Islet of Langerhans (tissue), 1 donor: ENCODE data around the gene TBC1D3B.
"Not testable (repeated sequence)": the region's sequence is repeated elsewhere in the genome, so short reads cannot be mapped to it uniquely, and the experiment has no call there.

Experiments used
- FAIRE-seq: peaks from one replicate; lab custom pipeline; 2011; peaks lifted over from hg19 to GRCh38; lab: Jason Lieb, UNC

The TBC1D3B gene

GRCh38 chr17:36176536-36176935 is at the start of gene TBC1D3B:
TSS of gene TBC1D3B (minus strand) at chr17:36176636. CDS start at chr17:36175050, 1,586 bp downstream.
- not testable (repeated sequence) for FAIRE-seq

GRCh38 chr17:36222967-36223366 is 46.5 kb upstream of the TBC1D3B start:
- FAIRE-seq, result not testable (repeated sequence)

DNA sequence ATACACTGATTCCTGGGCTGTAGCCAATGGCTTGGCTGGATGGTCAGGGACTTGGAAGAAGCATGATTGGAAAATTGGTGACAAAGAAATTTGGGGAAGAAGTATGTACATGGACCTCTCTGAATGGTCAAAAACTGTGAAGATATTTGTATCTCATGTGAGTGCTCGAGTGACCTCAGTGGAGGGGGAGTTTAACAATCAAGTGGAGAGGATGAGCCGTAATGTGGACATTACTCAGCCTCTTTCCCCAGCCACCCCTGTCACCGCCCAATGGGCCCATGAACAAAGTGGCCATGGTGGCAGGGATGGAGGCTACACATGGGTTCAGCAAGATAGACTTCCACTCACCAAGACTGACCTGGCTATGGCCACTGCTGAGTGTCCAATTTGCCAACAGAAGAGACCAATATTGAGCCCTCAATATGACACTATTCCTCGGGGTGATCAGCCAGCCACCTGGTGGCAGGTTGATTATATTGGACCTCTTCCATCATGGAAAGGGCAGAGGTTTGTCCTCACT is 45.2 kb upstream of the TBC1D3B start:
- FAIRE-seq, result not testable (repeated sequence)

DNA sequence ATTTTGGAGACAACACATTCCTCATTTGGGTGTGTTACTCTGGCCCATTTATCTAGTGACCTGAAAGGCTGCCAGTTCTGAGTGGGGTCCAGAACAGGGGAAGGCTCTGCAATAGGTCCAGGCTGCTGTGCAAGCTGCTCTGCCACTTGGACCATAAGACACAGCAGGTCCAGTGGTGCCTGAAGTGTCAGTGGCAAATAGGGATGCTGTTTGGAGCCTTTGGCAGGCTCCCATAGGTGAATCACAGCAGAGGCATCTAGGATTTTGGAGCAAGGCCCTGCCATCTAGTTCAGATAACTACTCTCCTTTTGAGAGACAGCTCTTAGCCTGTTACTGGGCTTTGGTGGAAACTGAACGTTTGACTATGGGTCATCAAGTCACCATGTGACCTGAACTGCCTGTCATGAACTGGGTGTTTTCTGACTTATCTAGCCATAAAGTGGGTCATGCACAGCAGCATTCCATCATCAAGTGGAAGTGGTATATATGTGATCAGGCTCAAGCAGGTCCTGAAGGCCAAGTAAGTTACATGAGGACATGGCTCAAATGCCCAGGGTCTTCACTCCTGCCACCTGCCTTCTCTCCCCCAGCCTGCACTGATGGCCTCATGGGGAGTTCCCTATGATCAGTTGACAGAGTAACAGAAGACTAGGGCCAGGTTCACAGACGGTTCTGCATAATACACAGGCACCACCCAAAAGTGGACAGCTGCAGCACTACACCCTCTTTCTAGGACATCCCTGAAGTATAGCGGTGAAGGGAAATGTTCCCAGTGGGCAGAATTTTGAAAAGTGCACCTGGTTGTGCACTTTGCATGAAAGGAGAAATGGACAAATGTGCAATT is 44.5 kb upstream of the TBC1D3B start:
- not testable (repeated sequence) for FAIRE-seq

- FAIRE-seq, result not testable (repeated sequence)
Measured at GRCh38 chr17:36219556-36219955, 43.1 kb upstream of the TBC1D3B start.

- not testable (repeated sequence) for FAIRE-seq
Measured at GRCh38 chr17:36215406-36216308, 39.2 kb upstream of the TBC1D3B start.

- no peak for FAIRE-seq
Measured at GRCh38 chr17:36214918-36215317, 38.5 kb upstream of the TBC1D3B start.

- FAIRE-seq, result no peak
Measured at GRCh38 chr17:36213695-36214094, 37.3 kb upstream of the TBC1D3B start.

- no peak for FAIRE-seq
Measured at GRCh38 chr17:36212966-36213365, 36.5 kb upstream of the TBC1D3B start.

- FAIRE-seq, result no peak
Measured at GRCh38 chr17:36212272-36212605, 35.8 kb upstream of the TBC1D3B start.

DNA sequence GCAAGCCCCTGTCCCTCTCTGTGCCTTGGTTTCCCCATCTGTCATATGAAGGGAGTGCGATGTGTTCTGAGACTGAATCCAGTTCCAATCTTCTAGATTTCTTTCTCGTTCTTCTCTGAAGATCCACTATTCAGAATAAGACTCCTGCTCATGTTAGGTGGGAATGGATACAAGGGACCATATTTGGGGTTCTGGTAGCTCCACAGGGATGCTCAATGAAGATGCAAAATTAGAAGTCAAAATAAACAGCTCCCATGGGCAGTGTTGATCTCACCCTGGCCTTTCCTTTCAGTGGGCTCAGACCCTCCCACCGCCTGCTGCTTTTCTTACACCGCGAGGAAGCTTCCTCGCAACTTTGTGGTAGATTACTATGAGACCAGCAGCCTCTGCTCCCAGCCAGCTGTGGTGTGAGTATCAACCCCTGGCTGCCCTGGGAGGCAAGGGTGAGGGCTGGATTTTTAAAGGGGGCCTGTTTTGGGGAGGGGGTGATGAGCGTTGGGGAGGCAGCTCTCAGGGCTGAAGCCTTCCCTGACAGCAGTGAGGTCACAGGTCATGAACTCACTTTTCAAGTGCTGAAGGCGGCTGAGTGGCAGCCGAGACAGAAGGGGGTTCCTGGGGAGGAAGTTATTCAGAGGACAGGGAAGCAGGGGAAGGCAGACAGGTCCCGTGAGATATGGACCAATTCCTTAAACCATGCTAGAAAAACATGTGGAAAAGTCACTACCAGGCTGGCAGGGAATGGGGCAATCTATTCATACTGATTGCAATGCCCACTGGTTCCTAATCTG is 35.2 kb upstream of the TBC1D3B start:
- FAIRE-seq, result not testable (repeated sequence)

DNA sequence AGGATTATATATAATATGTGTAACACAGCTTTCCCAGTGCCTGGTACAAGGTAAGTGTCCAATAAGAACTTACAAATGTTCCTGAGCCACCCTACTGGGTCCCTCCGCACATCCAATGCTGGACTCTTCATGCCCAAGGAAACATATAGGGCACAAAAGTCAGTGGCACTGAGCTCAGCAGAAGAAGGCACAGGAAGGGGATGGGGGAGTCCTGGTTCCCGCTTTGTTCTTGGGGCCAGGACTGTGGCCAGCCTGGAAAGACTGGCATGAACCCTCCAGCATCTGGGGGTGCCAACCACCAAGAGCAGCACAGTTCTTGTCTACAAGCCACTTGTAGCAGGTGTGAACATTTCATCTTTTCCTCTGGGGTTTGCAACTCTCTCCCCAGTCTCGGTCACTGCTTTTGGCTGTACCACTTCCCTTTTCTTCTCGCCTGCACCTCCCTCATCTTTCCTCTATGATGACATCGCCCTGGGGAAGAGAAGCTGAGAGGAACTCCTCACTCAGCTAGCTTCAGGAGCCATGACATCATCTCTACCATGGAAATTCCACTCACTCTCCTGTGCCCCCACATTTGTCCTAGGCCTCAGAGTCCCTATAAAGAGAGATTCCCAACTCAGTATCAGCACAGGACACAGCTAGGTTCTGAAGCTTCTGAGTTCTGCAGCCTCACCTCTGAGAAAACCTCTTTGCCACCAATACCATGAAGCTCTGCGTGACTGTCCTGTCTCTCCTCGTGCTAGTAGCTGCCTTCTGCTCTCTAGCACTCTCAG is 34.2 kb upstream of the TBC1D3B start, which contains the start of gene CCL4L2:
Gene CCL4L2 (plus strand): TSS at position 625 of the 773 bp plus-strand sequence.
- not testable (repeated sequence) for FAIRE-seq

DNA sequence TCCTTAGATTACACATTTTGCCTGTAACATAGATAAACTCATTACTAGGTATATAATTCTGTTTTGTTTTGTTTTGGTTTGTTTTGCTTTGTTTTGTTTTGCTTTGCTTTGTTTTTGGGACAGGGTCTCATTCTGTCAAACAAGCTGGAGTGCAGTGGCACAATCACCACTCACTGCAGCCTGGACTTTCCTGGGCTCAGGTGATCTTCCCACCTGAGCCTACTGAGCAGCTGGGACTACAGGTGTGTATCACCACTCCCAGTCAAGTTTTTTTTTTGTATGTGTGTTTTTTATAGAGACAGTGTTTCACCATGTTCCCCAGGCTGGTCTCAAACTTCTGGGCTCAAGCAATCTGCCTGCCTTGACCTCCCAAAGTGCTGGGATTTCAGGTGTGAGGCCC is 33.1 kb upstream of the TBC1D3B start:
- FAIRE-seq, result no peak

DNA sequence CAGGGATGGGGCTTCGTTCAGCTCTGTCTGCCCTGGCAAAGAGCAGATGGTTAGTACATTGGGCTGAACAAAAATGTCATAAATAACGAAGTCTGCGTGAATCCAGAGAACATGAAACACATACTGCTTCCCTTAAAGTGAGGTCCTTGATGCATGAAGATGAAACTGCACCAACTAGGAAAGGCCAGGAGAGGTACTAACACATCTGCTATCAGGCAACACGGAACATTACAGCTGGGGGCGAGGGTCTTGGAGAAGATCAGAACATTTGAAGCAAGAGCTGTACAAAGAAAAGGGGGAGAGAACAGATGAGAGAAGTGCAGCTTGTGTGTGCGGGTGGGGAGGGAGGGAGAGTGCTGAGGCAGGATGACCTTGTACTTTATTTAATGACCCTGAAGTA is 30.9 kb upstream of the TBC1D3B start:
- not testable (repeated sequence) for FAIRE-seq

GRCh38 chr17:36206486-36206821 is 30.0 kb upstream of the TBC1D3B start:
- not testable (repeated sequence) for FAIRE-seq

DNA sequence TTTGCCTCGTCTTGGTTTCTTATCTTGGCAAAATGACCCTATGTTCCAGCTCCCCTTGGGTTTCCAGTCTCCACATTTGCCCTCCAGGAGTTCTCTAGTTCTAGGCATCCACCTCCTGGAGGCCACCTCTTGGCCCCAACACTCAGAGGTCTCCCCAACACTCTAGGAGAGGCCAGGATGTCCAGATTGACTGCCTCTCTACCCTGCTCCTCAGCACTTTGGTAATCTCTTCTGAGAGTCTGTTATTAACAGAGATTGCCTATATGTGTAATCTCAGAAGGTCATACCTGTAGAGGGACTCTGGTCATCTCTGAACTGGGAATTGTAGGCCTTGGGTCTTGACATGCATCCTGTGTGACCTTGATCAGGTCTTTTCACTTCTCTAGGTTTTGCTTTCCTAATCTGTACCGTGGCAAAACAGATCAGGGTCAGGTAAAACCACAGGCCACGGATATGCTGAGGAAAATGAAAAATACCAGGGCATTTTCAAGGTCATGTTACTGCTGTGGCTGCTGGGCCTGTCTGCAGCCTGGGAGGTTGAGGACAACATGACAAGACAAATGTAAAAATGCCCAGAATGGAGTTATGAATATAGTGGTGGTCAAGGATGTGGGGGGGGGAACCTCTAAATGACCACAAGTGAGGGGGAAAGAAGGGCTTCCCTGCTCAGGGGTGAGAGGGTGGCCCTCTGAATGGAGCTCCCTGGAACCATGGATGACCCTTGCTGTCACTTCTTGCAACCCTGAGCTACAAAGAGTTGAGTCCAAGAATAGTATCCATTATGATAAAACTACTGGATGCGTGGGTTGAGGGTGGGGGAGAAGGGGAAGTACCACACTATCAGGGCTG is 29.4 kb upstream of the TBC1D3B start:
- no peak for FAIRE-seq

DNA sequence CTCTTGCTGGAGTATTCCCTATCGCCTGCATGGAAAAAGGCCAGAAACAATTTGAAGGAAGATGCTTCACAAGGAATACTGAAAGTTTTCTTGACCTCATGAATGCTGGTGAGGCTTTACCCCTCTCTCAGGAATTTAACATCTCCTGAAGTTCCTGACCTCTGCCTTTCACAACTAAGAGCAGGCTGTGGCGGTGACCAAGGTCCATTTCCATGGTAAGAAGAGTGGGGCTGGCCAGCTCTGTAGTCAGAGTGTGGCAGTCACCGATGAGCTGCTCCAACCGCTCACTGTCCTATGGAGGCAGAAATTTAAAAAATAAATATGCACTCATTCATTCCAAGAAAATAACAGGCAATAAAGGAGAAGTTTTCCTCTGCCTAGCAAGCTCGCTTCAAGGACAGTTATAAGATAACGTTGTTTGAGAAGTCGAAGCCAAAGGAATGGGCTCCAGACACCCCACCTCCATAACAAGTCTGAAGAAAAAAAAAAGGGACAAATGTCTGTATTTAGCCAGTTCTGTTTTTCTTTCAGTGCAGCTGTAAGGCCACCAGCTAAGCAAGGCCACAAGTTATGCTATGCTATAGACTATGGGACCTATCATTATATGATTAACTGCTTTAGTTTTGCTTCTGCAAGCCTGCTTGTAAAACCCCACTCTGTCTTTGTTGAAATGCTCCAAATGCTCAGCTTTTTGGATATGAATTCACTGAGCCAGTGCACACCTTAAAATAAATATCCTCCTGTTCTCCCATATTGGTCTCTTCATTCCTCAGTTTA is 28.5 kb upstream of the TBC1D3B start:
- no peak for FAIRE-seq

GRCh38 chr17:36203335-36203734 is 26.9 kb upstream of the TBC1D3B start:
- FAIRE-seq, result no peak

DNA sequence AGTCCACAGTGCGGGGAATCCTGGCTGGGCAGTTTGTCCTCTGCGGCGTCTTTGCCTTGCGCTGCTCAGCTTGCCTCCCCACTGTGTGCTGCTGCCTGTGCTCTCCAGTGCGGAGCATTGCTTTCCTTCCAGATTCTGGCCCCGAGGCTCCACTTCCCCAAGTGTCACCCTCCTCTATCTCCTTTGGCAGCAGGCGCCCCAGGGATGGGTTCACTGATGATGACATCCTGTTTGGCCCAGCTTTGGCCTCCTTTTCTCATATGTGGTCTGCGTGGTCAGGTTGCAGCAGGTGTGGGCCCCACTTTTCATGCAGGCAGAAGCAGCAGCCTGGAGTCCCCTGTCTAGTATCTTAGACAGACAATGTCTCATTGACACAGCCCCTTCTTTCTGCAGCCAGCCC is 25.1 kb upstream of the TBC1D3B start:
- FAIRE-seq, result not testable (repeated sequence)
